ENCODE data around the gene ABHD16B.

Gene ABHD16B

GRCh38 chr20:63895952-63896263 lies 34.6 kb downstream of the ABHD16B start:
- no peak for DNase-seq (ENCODE audit: low read depth)

GRCh38 chr20:63896264-63897105 lies 35.2 kb downstream of the ABHD16B start:
- no peak for DNase-seq (ENCODE audit: low read depth)

- DNase-seq (ENCODE audit: low read depth): no peak
Observed at GRCh38 chr20:63897978-63898561, 36.8 kb downstream of the ABHD16B start.

DNA sequence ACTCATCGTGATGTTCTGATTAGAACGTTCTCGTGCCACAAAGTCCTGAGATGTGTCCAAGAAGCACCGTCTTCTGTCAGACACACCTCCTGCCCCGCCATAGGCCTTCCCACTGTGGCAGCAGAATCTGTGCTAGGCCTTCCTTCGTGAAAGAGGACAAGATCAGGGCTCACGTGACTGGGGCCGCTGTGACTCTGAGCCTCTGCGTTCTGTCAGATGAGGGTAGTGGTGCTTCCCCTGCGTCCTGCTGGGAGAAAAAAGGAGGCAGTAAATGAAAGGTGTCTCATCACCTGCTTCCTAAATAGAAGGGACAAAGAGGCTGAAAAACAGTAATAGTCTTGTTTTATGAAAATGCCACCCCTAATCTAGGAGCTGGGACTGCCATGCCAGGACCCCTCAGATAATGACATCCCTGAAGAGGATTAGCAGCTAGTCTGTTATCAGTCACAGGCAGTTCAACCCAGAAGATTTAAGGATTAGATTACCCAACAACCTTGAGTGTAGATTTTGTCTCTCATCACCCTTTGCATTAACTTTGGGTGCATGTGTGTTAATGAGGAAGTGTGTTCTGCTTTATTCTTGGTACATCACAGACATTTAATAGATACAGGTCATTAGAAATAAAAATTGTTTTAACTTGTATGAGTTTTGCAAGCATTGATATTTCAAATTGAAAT lies 37.7 kb downstream of the ABHD16B start:
- no peak for DNase-seq (ENCODE audit: low read depth)

DNA sequence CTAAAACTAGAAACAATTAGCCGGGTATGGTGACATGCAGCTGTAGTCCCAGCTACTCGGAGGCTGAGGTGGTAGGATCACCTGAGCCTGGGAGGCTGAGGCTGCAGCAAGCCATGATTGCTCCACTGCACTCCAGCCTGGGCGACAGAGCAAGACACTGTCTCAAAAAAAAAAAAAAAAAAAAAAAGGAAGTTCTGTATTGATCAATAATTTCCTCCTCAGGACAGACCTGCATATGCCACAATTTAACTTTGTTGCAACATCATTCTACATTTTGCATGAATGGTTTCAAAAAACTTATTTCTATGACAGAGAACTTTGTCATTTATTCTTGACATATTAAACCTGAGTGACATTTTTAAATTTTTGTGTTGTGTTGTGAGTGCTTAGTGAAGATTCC lies 39.1 kb downstream of the ABHD16B start:
- no peak for DNase-seq (ENCODE audit: low read depth)

DNA sequence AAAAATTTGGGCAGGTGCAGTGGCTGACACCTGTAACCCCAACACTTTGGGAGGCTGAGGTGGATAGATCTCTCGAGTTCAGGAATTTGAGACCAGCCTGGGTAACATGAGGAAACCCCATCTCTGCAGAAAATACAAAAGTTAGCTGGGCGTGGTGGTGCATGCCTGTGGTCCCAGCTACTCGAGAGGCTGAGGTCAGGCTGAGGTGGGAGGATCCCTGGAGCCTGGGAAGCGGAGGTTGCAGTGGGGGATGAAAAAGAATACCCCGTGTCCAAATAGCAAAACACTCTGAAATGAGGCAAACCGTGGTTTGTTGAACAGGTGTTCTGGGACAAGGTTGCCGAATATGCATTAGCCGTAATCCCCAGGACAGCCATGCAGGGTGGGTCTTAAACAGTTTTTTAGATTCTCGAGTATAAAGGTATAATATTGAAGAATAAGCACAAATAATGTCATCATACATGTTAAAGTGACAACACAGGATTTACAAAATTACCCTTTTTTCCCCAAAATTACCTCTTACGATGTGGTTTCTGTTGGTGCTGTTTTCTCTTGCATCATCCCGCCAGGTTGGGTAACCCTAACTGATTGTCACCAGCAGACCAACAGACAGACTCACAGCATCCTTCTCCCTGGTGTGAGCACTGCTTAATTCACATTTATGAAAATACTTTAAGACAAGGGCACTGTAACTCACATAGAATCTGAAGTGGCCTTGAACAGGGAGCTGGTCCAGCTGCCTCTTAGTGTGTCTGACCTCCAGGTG lies 42.7 kb downstream of the ABHD16B start:
- DNase-seq (ENCODE audit: low read depth): no peak

DNA sequence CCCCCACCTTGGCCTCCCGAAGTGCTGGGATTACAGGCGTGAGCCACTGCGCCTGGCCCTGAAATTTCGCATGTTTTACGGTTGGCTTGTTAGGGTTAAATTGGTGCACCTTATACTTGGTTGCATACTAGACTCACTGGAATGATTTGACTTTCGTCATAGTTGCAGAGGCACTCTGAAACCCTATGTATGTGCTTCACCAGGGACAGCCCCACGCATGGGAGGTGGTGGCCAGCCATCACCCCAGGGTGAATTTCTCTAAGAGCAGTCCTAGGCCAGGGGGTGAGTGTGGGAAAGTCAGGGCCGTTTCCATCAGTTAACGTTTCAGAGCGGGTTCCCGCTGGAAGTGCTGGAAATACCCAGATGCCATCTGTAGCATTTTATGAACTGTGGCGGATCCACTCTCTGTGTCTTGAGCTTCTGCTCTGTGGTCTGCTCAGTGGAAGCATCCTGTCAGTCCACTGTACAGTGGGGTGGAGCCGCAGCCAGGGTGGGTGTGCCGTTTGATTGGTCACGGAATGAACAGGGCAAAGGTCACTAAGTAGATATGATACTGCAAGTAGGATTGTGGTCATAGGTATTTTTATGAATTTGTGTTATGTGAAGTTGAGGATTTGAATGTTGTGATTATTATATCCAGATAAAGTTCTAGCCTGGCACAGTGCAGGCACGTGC lies 46.8 kb downstream of the ABHD16B start:
- no peak for DNase-seq (ENCODE audit: low read depth)

- no peak for DNase-seq (ENCODE audit: low read depth)
Observed at GRCh38 chr20:63911176-63911575, 49.9 kb downstream of the ABHD16B start.

Measured in activated T-cell treated with anti-CD3 and anti-CD28 coated beads for 48 hours (primary cell).